ENCODE data around the gene LDB1.

GRCh38 chr10:102116656-102117055, 3.5 kb downstream of the LDB1 start:
- TF ChIP-seq POLR2AphosphoS5 (IDR thresholded peaks at IDR 0.05; ENCODE audit: low read depth, low read length) (no peak), CTCF (IDR thresholded peaks at IDR 0.05) (no peak), REST (IDR thresholded peaks at IDR 0.05; ENCODE audit: insufficient read depth in 1 of 2, low read depth in 2 of 2, low read length in 1 of 2) (no peak), TCF7L2 (IDR thresholded peaks at IDR 0.05; ENCODE audit: low read depth, low read length) (no peak)

Measured in Panc1 (cell line).